PFSK-1 (cell line): ENCODE results near the gene STUM.

Experiments used
- FOXP2 ChIP-seq: optimal IDR thresholded peaks from 2 replicates; pipeline ENCODE3; 2011; ENCODE audit warnings: borderline replicate concordance, control low read depth, inconsistent platforms; ENCODE audit not compliant: insufficient read depth; ENCODE audit errors: extremely low read length, extremely low read depth
- POLR2AphosphoS5 ChIP-seq: IDR thresholded peaks from 2 replicates; pipeline ENCODE4 v1.6.1; 2012; ENCODE audit warnings: low read depth, mild to moderate bottlenecking, control low read depth, low read length, moderate library complexity
- TAF1 ChIP-seq: IDR thresholded peaks from 2 replicates; pipeline ENCODE4 v1.6.1; 2012; ENCODE audit warnings: low read length, control low read depth, borderline replicate concordance; ENCODE audit not compliant: insufficient read depth
- TF ChIP-seq, protein P1 (sequence below), 2 experiments: IDR thresholded peaks; 2 replicates each; pipeline versions ENCODE4 v1.6.1 to v1.8.0; 2011 to 2012; ENCODE audit warnings: low read depth in 2 of 2, low read length in 2 of 2, control low read depth in 1 of 2, inconsistent platforms in 1 of 2, mild to moderate bottlenecking in 1 of 2, moderate library complexity in 1 of 2; ENCODE audit not compliant: insufficient read depth in 1 of 2

DNA sequence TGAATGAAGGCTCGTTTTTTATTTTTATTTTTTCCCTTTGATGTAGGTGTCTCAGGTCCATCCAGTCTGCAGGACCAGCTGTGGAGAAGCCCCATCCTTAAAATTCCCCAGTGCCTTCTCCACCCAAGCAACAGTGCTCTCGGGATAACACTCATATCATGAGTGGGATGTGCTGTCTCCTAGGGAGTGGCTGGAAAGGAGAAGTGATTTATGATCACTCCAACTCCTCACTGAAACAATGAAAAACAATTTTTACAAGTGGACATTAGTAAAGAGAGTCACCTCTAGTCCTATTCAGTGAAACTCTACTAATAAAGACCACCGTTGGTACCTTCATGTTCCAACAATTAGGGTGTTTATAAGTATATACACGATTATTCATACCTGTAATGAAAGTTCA lies 3.5 kb downstream of the STUM start:
- TF ChIP-seq POLR2AphosphoS5 (no peak), TAF1 (no peak), FOXP2 (no peak)
- TF ChIP-seq, protein P1, sequence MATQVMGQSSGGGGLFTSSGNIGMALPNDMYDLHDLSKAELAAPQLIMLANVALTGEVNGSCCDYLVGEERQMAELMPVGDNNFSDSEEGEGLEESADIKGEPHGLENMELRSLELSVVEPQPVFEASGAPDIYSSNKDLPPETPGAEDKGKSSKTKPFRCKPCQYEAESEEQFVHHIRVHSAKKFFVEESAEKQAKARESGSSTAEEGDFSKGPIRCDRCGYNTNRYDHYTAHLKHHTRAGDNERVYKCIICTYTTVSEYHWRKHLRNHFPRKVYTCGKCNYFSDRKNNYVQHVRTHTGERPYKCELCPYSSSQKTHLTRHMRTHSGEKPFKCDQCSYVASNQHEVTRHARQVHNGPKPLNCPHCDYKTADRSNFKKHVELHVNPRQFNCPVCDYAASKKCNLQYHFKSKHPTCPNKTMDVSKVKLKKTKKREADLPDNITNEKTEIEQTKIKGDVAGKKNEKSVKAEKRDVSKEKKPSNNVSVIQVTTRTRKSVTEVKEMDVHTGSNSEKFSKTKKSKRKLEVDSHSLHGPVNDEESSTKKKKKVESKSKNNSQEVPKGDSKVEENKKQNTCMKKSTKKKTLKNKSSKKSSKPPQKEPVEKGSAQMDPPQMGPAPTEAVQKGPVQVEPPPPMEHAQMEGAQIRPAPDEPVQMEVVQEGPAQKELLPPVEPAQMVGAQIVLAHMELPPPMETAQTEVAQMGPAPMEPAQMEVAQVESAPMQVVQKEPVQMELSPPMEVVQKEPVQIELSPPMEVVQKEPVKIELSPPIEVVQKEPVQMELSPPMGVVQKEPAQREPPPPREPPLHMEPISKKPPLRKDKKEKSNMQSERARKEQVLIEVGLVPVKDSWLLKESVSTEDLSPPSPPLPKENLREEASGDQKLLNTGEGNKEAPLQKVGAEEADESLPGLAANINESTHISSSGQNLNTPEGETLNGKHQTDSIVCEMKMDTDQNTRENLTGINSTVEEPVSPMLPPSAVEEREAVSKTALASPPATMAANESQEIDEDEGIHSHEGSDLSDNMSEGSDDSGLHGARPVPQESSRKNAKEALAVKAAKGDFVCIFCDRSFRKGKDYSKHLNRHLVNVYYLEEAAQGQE (IDR thresholded peaks at IDR 0.05; ENCODE audit: insufficient read depth in 1 of 2, low read depth in 2 of 2, low read length in 2 of 2): no peak
